K562 (cell line): ENCODE results near the gene NDUFS8. TPM values are rescaled to one million over a fixed set of nuclear protein-coding genes. Genes with fewer than 3 reads are reported as not detected.
A peak's percentile ranks its signal among the peaks of the same experiment; 100 is the strongest.
"Not testable (repeated sequence)": the region's sequence is repeated elsewhere in the genome, so short reads cannot be mapped to it uniquely, and the experiment has no call there.

Source experiments
- ATAC-seq: fragments of 200-7000 bp; cut with Tn5 transposase; 3 replicates; pipeline ENCODE4 v1.9.1; 2020; ENCODE audit warnings: moderate library complexity
- BruUV-seq: library from RNA; stranded (reverse); fragments of 400-500 nt; replicated peaks from 2 replicates; lab custom pipeline; 2021; lab: Mats Ljungman, UMichigan
- CTCF ChIA-PET: fragments of 300-600 bp; formaldehyde crosslinking; extraction: SDS; loops from one replicate; lab custom pipeline; 2021; ENCODE audit warnings: low intra/inter-chr PET ratio; lab: Yijun Ruan, JAX
- POLR2A ChIA-PET: fragments of 300-600, 350-650 bp; sonication (Branson Sonifier 250); formaldehyde crosslinking; extraction: SDS; loops from one replicate; lab custom pipeline; 2021; ENCODE audit warnings: antibody characterized with exemption, inconsistent platforms; lab: Yijun Ruan, JAX
- DNase-seq, 4 experiments: peaks; one replicate each; pipeline versions ENCODE4 v3.0.0 to v3.0.0-alpha.2; 2011 to 2018; ENCODE audit warnings: low spot score in 3 of 4, mixed read lengths in 3 of 4; ENCODE audit errors: extremely low read depth in 1 of 4
- FAIRE-seq: peaks from 2 replicates; lab custom pipeline; 2011; peaks lifted over from hg19 to GRCh38; lab: Jason Lieb, UNC
- H2AFZ ChIP-seq: 2 replicates; pipeline ENCODE4 v1.6.0; 2011; ENCODE audit warnings: low read depth, low read length, control low read depth, inconsistent platforms
- H3K27ac ChIP-seq: fragments of 200-600 bp; 3 replicates; pipeline ENCODE4 v1.8.0; 2011; ENCODE audit warnings: low read depth, mild to moderate bottlenecking, control low read depth, inconsistent platforms, low read length, moderate library complexity, mixed read lengths; ENCODE audit errors: extremely low read depth
- H3K27me3 ChIP-seq, 2 experiments: fragments of 300-600 bp in 1 of 2; 2 replicates in 1 of 2; 3 replicates in 1 of 2; pipeline versions ENCODE4 v1.6.0 to v1.8.0; 2011; ENCODE audit warnings: inconsistent platforms in 2 of 2, low read length in 2 of 2, mild to moderate bottlenecking in 1 of 2, mixed read lengths in 1 of 2, moderate library complexity in 1 of 2; ENCODE audit not compliant: control insufficient read depth in 2 of 2, insufficient read depth in 2 of 2
- H3K36me3 ChIP-seq: fragments of 300-600 bp; 3 replicates; pipeline ENCODE4 v1.8.0; 2011; ENCODE audit warnings: mild to moderate bottlenecking, low read length, inconsistent platforms; ENCODE audit not compliant: control insufficient read depth, insufficient read depth
- H3K4me1 ChIP-seq, 2 experiments: fragments of 200-600 bp in 1 of 2; replicated peaks in 1 of 2; 2 replicates in 1 of 2; 3 replicates in 1 of 2; pipeline versions ENCODE4 v1.5.1 to v1.8.0; 2011; ENCODE audit warnings: inconsistent platforms in 2 of 2, low read length in 2 of 2, mild to moderate bottlenecking in 1 of 2, mixed read lengths in 1 of 2, moderate library complexity in 1 of 2; ENCODE audit not compliant: control insufficient read depth in 2 of 2, insufficient read depth in 2 of 2
- H3K4me2 ChIP-seq: 2 replicates; pipeline ENCODE4 v1.6.1; 2011; ENCODE audit warnings: low read length, control low read depth, inconsistent platforms, mixed read lengths; ENCODE audit not compliant: insufficient read depth
- H3K4me3 ChIP-seq: fragments of 200-600 bp; sonication (generic), shearing (Covaris generic); 2 replicates; pipeline ENCODE4 v1.5.1; 2016; ENCODE audit warnings: control low read depth, inconsistent platforms
- H3K79me2 ChIP-seq: fragments of 200-600 bp; 3 replicates; pipeline ENCODE4 v1.8.0; 2011; ENCODE audit warnings: low read length, inconsistent platforms; ENCODE audit not compliant: control insufficient read depth, insufficient read depth
- H3K9ac ChIP-seq, 2 experiments: 2 replicates each; pipeline versions ENCODE4 v1.6.0 to v1.6.1; 2011; ENCODE audit warnings: low read depth in 2 of 2, low read length in 2 of 2, control low read depth in 1 of 2, inconsistent platforms in 1 of 2, mild to moderate bottlenecking in 1 of 2, mixed read lengths in 1 of 2; ENCODE audit not compliant: insufficient read depth in 1 of 2
- H3K9me1 ChIP-seq: one replicate; pipeline ENCODE4 v1.6.0; 2011; ENCODE audit warnings: inconsistent platforms, mild to moderate bottlenecking, low read length, moderate library complexity; ENCODE audit not compliant: control insufficient read depth, insufficient read depth
- H3K9me3 ChIP-seq: replicated peaks from 2 replicates; pipeline ENCODE4 v1.5.1; 2011; ENCODE audit warnings: low read depth, low read length, inconsistent platforms; ENCODE audit not compliant: control insufficient read depth, insufficient read depth
- H4K20me1 ChIP-seq: replicated peaks from 2 replicates; pipeline ENCODE4 v1.6.1; 2011; ENCODE audit warnings: low read length, inconsistent platforms, mixed read lengths; ENCODE audit not compliant: control insufficient read depth, insufficient read depth
- E2F6 ChIP-seq, 2 experiments: IDR thresholded peaks; 2 replicates each; pipeline ENCODE4 v1.6.1; 2011; ENCODE audit warnings: borderline replicate concordance in 1 of 2, control low read depth in 1 of 2, low read depth in 1 of 2, low read length in 1 of 2, mild to moderate bottlenecking in 1 of 2, mixed read lengths in 1 of 2, moderate library complexity in 1 of 2; ENCODE audit not compliant: insufficient read depth in 1 of 2, insufficient read length in 1 of 2, poor library complexity in 1 of 2, severe bottlenecking in 1 of 2; ENCODE audit errors: extremely low read depth in 1 of 2
- EP400 ChIP-seq: fragments of 450-650 bp; IDR thresholded peaks from 2 replicates; pipeline ENCODE4 v1.6.1; 2017; ENCODE audit warnings: antibody characterized with exemption, mild to moderate bottlenecking, moderate library complexity
- MNT ChIP-seq, 2 experiments: fragments of 450-650 bp; conservative IDR thresholded peaks; 2 replicates each; pipeline ENCODE4 v1.6.1; 2017; ENCODE audit warnings: mild to moderate bottlenecking in 2 of 2, moderate library complexity in 2 of 2
- WGBS: fragments of 100-300 bp; shearing (Covaris generic); methylation state at CpG from one replicate; pipeline ENCODE4 v1.1.6; 2016; ENCODE audit warnings: low coverage, mixed read lengths; ENCODE audit not compliant: insufficient coverage; ENCODE audit errors: missing lambda C conversion rate; 5-methylcytosine and 5-hydroxymethylcytosine counted together
- in situ Hi-C: fragments of 300-500 bp; cut with MboI; formaldehyde crosslinking; loops from 4 replicates; pipeline ENCODE4 v1.15.0; 2018; ENCODE audit warnings: inconsistent platforms, mixed read lengths
- intact Hi-C: fragments of 100-400 bp; cut with micrococcal nuclease; formaldehyde crosslinking; loops from 2 replicates; pipeline ENCODE4 v1.14.2; 2022
- polyA plus RNA-seq, 8 experiments: library from polyadenylated mRNA; depleted of rRNA in 4 of 8; stranded (reverse) in 5 of 8; unstranded in 3 of 8; fragments of >200 nt; fragmentation: Nextera tagmentation in 2 of 8; fragmentation: Illumina TruSeq in 1 of 8; extraction: Ambion mirVana in 2 of 8; extraction: Trizol in 1 of 8; gene quantifications; 2 replicates each; pipeline versions ENCODE4 v1.2.1 to v1.2.3, GENCODE V29; 2011 to 2014; ENCODE audit warnings: inconsistent platforms in 1 of 8, missing spikeins in 1 of 8
- total RNA-seq, 7 experiments: library from RNA; depleted of rRNA in 6 of 7; stranded (reverse); fragments of >200 nt in 6 of 7; fragmentation: Illumina TruSeq in 2 of 7; extraction: Trizol in 2 of 7; gene quantifications; 2 replicates each; pipeline versions ENCODE4 v1.2.1 to v1.2.3, GENCODE V29; 2011 to 2021; ENCODE audit warnings: low replicate concordance in 1 of 7

Gene NDUFS8
- total and polyA plus RNA-seq, 9 of the 15 experiments (the other 6 are each of a cell fraction or from before 2014, with no cell fraction given) = 36.5 to 351 (median 101) TPM

GRCh38 chr11:67990546-67991346 lies 39.7 kb upstream of the NDUFS8 start:
- in situ Hi-C loops, BruUV-seq, H3K79me2 ChIP-seq, H3K4me3 ChIP-seq, H2AFZ ChIP-seq, H4K20me1 ChIP-seq, H3K36me3 ChIP-seq, intact Hi-C loops, FAIRE-seq, H3K9me3 ChIP-seq, H3K4me2 ChIP-seq, POLR2A ChIA-PET, H3K9ac ChIP-seq, H3K9me1 ChIP-seq, H3K27me3 ChIP-seq, CTCF ChIA-PET, H3K4me1 ChIP-seq, H3K27ac ChIP-seq: not testable (repeated sequence)
- DNase-seq = peak; percentile 43 to 51 (median 46)
- WGBS = 60% methylated on average over 30 of the region's 58 CpGs
- TF ChIP-seq EP400 (peak; percentile 36; the same call in 1 of the 2 replicates), E2F6 (IDR thresholded peaks at IDR 0.05; ENCODE audit: borderline replicate concordance in 1 of 2, extremely low read depth in 1 of 2, insufficient read depth in 1 of 2, insufficient read length in 1 of 2, low read depth in 1 of 2, low read length in 1 of 2, poor library complexity in 1 of 2, severe bottlenecking in 1 of 2) (peak in 1 of 2 experiments; percentile 36), MNT (conservative IDR thresholded peaks at IDR 0.05) (0 out of 4 replicates have a peak, but pooled peaks of 1 of the 2 experiments have one; percentile 17)
- peak; percentile 87 for ATAC-seq
